ENCODE data around the gene MAVS.

MAVS gene

DNA sequence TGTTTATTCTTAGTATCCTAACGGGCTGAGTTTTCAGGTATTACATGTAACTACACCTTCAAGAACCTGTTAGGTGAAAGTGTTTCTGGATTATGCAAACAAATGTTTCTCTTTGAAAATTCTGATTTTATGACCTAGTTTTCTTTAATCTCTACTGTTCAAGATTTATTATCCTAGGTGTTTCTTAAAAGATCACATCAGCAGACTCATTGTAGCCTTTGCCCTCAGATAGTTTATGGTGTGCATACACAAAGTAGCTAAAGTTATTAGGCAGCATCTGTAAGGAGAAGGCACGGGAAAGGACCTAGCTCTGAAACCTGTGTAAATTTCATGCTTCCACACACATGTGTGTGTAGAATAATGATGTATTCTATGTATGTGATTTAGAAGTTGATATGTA is 64.2 kb downstream of the MAVS start:
- Mint-ChIP-seq H3K9me3 (no peaks in the 10 kb centered on the region), H3K27me3 (ENCODE audit: low read depth, poor library complexity) (no peaks in the 10 kb centered on the region), H3K36me3 (ENCODE audit: low read depth) (peaks cover 81% of the 10 kb centered on the region), H3K4me1 (no peaks in the 10 kb centered on the region), H3K27ac (no peak overlapping the region), H3K4me3 (no peak overlapping the region)
- TF ChIP-seq, protein P1, sequence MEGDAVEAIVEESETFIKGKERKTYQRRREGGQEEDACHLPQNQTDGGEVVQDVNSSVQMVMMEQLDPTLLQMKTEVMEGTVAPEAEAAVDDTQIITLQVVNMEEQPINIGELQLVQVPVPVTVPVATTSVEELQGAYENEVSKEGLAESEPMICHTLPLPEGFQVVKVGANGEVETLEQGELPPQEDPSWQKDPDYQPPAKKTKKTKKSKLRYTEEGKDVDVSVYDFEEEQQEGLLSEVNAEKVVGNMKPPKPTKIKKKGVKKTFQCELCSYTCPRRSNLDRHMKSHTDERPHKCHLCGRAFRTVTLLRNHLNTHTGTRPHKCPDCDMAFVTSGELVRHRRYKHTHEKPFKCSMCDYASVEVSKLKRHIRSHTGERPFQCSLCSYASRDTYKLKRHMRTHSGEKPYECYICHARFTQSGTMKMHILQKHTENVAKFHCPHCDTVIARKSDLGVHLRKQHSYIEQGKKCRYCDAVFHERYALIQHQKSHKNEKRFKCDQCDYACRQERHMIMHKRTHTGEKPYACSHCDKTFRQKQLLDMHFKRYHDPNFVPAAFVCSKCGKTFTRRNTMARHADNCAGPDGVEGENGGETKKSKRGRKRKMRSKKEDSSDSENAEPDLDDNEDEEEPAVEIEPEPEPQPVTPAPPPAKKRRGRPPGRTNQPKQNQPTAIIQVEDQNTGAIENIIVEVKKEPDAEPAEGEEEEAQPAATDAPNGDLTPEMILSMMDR (IDR thresholded peaks at IDR 0.05) = no peak
- DNase-seq = no peak

DNA sequence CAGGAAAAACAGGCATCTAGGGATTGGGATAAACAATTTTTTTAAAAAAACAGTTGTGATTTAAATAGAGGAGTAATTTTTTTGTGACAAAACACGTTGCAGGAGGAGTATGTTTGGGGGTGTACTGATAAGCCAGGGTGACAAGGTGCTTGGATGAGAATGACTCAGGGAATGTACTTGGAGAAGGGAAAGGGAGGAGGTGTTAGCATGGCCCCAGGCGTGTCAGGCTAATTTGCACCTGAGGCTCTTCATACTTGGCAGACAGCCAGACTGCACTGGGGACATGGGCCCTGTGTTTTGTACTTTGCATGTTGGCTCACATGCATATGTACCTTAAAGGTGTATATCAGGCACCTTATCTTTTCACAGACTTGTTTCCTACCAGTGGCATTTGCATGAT is 65.3 kb downstream of the MAVS start:
- no peak overlapping the region for H3K27ac Mint-ChIP-seq

GRCh38 chr20:3914446-3914845 is 67.8 kb downstream of the MAVS start:
- H3K9me3 Mint-ChIP-seq = no peaks in the 10 kb centered on the region
- no peaks in the 10 kb centered on the region for H3K27me3 Mint-ChIP-seq (ENCODE audit: low read depth, poor library complexity)
- DNase-seq = no peak
- TF ChIP-seq, protein P1 (IDR thresholded peaks at IDR 0.05) = no peak
- no peaks in the 10 kb centered on the region for H3K4me1 Mint-ChIP-seq
- H3K36me3 Mint-ChIP-seq (ENCODE audit: low read depth) = peaks cover 89% of the 10 kb centered on the region
- H3K27ac Mint-ChIP-seq = no peak overlapping the region
- H3K4me3 Mint-ChIP-seq = no peak overlapping the region

More for the DNA sequence above, 65.3 kb downstream of the MAVS start:
- Mint-ChIP-seq H3K9me3 (no peaks in the 10 kb centered on the region), H3K36me3 (ENCODE audit: low read depth) (peaks cover 88% of the 10 kb centered on the region), H3K4me1 (no peaks in the 10 kb centered on the region), H3K4me3 (no peak overlapping the region), H3K27me3 (ENCODE audit: low read depth, poor library complexity) (no peaks in the 10 kb centered on the region)
- TF ChIP-seq, protein P1 (IDR thresholded peaks at IDR 0.05) = no peak
- DNase-seq = no peak

DNA sequence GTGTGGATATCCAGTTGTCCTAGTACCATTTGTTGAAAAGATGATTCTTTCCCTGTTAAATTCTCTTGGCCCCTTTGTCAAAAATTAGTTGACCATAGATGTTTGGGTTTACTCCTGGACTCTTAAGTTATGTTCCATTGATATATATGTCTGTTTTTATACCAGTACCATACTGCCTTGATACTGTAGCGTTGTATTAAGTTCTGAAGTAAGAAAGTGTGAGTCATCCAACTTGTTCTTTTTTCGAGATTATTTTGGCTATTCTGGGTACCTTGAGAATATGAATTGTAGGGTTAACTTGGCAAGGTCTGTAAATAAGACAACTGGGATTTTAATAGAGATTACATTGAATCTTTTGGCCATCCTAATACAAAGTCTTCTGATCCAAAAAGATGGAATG is 69.1 kb downstream of the MAVS start:
- H3K27ac Mint-ChIP-seq = no peak overlapping the region
- no peaks in the 10 kb centered on the region for H3K4me1 Mint-ChIP-seq
- H3K36me3 Mint-ChIP-seq (ENCODE audit: low read depth) = peaks cover 85% of the 10 kb centered on the region
- no peaks in the 10 kb centered on the region for H3K27me3 Mint-ChIP-seq (ENCODE audit: low read depth, poor library complexity)
- no peak overlapping the region for H3K4me3 Mint-ChIP-seq
- TF ChIP-seq, protein P1 (IDR thresholded peaks at IDR 0.05) = no peak
- no peaks in the 10 kb centered on the region for H3K9me3 Mint-ChIP-seq
- no peak for DNase-seq

DNA sequence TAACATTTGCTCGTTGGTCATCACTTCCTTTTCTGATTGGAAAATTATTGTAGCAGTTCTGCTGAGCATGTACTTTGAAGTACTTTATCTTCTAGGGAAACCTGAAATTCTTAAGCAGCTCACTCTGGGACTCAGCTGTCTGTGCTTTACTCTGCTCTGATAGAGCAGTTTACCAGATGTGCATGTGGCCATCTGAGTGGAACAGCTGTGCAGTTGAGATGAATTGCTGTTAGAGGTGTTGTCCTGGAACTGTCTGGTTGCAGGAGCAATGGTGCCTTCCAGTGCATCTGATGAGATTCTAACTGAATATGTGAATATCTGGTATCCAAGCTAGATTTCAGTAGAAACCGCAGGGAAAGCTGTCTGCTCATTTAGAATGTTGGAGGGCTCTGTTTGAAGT is 69.7 kb downstream of the MAVS start:
- Mint-ChIP-seq H3K9me3 (no peaks in the 10 kb centered on the region), H3K4me1 (no peaks in the 10 kb centered on the region), H3K36me3 (ENCODE audit: low read depth) (peaks cover 78% of the 10 kb centered on the region), H3K27ac (no peak overlapping the region), H3K27me3 (ENCODE audit: low read depth, poor library complexity) (no peaks in the 10 kb centered on the region), H3K4me3 (no peak overlapping the region)
- TF ChIP-seq, protein P1 (IDR thresholded peaks at IDR 0.05) = no peak
- DNase-seq = no peak

DNA sequence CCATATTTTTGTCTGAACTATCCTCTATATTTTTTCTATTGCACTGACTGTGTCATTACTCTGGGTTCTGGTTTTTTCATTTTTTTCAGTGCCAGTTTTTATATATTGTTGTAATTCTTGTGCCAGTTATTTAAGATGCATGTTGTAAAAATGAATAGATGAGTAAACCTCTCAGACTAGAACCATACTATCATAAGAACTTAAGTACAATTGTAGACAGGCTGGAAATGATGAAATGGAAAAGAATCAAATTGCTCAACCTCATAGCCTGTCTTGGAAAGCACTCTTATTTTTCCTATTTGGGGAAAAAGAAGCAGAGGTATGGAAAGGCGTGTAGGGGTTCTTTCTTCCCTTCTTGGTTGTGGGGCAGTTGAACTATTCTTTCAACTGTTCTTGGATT is 72.7 kb downstream of the MAVS start:
- no peak for DNase-seq
- Mint-ChIP-seq H3K36me3 (ENCODE audit: low read depth) (peaks cover 70% of the 10 kb centered on the region), H3K27me3 (ENCODE audit: low read depth, poor library complexity) (no peaks in the 10 kb centered on the region), H3K9me3 (no peaks in the 10 kb centered on the region), H3K4me1 (no peaks in the 10 kb centered on the region), H3K4me3 (no peak overlapping the region), H3K27ac (no peak overlapping the region)
- TF ChIP-seq, protein P1 (IDR thresholded peaks at IDR 0.05) = no peak

Measured in nephron progenitor cell (in vitro differentiated cells).